GM21717 (cell line): ENCODE results near the gene HTR2B.
"Not testable (repeated sequence)": the region's sequence is repeated elsewhere in the genome, so short reads cannot be mapped to it uniquely, and the experiment has no call there.

Source experiments
- ATAC-seq: cut with Tn5 transposase; IDR thresholded peaks from one replicate; pipeline ENCODE4 v1.9.1; 2021; ENCODE audit warnings: mild to moderate bottlenecking, moderate library complexity; ENCODE audit not compliant: unreplicated experiment

Gene HTR2B

DNA sequence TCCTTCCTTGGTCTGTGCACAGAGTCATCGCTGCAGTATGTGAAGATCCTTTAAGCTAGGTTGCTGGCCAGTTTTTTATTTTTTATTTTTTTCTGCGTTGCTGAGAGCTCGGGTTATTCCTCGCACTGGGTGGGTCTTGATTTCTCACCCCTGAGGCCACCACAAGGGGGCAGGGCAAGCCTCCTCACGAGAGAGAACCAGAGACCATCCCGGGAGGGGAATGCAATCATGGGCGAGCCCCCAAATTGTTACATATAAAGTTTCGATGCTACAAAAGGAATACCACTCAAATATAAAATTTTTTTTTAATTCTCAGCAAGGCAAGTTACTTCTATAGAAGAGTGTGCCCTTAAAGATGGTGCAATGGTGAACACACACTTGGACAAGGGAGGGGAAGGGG, 24.9 kb downstream of the HTR2B start:
- ATAC-seq, result no peak

DNA sequence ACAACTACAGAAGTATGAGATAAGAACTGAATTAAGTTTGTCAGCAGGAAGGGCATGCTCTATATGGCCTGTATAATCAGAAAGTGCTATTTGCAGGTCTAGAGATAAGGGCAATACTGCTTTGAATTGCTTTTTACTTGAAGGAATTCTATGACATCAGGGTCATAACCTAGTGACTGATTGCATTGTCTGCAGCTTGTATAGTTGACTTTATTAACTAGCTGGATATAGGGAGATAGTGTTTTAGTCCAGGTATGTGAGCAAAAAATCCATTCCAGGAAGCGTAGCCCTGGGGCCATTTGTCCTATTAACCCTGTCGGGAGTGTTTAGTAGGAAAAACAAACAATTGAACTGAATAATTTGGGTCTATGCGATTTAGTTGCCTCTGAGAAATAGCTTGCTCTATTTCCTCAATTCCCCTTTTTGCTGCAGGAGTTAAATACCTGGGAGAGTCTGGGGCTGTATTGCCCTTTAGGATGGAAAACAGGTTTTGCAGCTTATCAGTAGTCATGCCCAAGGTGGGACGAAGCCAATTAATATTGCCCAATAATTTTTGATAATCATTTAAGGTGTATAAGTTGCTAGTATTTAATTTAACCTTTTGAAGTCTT, 30.0 kb downstream of the HTR2B start:
- ATAC-seq, result no peak

DNA sequence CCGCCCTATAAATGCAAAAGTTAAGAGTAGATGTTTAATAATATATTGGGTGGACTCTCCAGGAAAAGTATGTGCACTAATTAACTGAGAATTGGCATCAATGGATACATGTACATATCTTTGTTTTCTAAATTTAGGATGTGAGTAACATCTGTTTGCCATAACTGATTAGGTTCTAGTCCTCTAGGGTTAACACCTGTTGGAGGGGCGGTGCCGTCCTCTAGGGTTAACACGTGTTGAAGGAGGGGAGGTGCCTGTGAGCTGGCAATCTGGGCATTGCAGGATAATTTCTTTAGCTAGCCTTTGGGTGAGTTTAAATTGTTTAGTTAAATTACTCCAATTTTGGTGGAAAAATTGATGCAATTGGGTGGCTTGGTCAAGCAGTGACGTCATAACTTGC, 30.9 kb downstream of the HTR2B start:
- no peak for ATAC-seq

DNA sequence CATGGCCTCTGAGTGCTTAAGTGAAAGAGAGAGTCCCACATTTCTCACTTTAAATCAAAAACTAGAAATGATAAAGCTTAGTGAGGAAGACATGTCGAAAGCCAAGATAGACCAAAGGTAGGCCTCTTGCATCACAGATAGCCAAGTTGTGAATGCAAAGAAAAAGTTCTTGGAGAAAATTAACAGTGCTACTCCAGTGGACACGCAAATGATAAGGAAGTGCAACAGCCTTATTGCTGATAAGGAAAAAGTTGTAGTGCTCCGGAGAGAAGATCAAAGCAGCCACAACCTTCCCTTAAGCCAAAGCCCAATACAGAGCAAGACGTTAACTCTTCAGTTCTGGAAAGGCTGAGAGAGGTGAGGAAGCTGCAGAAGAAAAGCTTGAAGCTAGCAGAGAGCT, 36.1 kb downstream of the HTR2B start:
- no peak for ATAC-seq

GRCh38 chr2:231084565-231084964, 40.3 kb downstream of the HTR2B start:
- no peak for ATAC-seq

GRCh38 chr2:231069379-231070054, 55.3 kb downstream of the HTR2B start:
- ATAC-seq, result no peak

- no peak for ATAC-seq
Observed at GRCh38 chr2:231068525-231069222, 56.2 kb downstream of the HTR2B start.

GRCh38 chr2:231067531-231067930, 57.3 kb downstream of the HTR2B start:
- not testable (repeated sequence) for ATAC-seq

DNA sequence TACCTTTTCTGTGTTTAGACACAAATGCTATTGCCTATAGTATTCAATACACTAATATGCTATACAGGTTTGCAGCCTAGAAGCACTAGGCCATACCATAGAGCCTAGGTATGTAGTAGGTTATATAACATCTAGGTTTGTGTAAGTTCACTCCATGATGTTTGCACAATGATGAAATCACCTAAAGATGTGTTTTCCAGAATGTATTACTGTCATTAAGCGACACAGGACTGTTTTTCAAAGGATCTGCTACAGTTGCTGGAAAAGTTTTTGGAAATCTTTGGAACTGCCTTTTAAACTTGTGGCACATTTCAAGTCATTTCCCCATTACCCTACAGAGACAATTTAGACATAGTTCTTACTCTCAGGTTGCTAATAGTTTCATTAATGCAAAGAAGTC, 58.9 kb downstream of the HTR2B start:
- no peak for ATAC-seq

GRCh38 chr2:231063347-231063746, 61.5 kb downstream of the HTR2B start:
- ATAC-seq, result no peak

GRCh38 chr2:231062776-231063175, 62.1 kb downstream of the HTR2B start:
- ATAC-seq, result no peak

- no peak for ATAC-seq
Observed at GRCh38 chr2:231059756-231060155, 65.1 kb downstream of the HTR2B start.

GRCh38 chr2:231058761-231059550, 65.9 kb downstream of the HTR2B start:
- ATAC-seq, result no peak
